Activated naive CD8-positive, alpha-beta T cell treated with anti-CD3 and anti-CD28 coated beads, Interleukin-2, amount 50 U/mL, for 24 hours (primary cell): ENCODE results near the gene DOLK.

Experiments used
- ATAC-seq: fragments of 150-1000 bp; cut with Tn5 transposase; one replicate; pipeline ENCODE4 v1.10.0; 2021
- DNase-seq: peaks from one replicate; pipeline ENCODE4 v3.0.0; 2021
- H3K27ac Mint-ChIP-seq: one replicate; pipeline ENCODE4 v1.8.0; 2021; ENCODE audit warnings: mild to moderate bottlenecking, mixed read lengths
- H3K27me3 Mint-ChIP-seq: one replicate; pipeline ENCODE4 v1.8.0; 2021; ENCODE audit warnings: mixed read lengths
- H3K36me3 Mint-ChIP-seq: one replicate; pipeline ENCODE4 v1.8.0; 2021; ENCODE audit warnings: low read depth, mixed read lengths
- H3K4me1 Mint-ChIP-seq: one replicate; pipeline ENCODE4 v1.8.0; 2021; ENCODE audit warnings: mixed read lengths
- H3K4me3 Mint-ChIP-seq: one replicate; pipeline ENCODE4 v1.8.0; 2021; ENCODE audit warnings: mild to moderate bottlenecking, moderate library complexity, mixed read lengths
- H3K9me3 Mint-ChIP-seq: one replicate; pipeline ENCODE4 v1.8.0; 2021; ENCODE audit warnings: mixed read lengths

DOLK gene

DNA sequence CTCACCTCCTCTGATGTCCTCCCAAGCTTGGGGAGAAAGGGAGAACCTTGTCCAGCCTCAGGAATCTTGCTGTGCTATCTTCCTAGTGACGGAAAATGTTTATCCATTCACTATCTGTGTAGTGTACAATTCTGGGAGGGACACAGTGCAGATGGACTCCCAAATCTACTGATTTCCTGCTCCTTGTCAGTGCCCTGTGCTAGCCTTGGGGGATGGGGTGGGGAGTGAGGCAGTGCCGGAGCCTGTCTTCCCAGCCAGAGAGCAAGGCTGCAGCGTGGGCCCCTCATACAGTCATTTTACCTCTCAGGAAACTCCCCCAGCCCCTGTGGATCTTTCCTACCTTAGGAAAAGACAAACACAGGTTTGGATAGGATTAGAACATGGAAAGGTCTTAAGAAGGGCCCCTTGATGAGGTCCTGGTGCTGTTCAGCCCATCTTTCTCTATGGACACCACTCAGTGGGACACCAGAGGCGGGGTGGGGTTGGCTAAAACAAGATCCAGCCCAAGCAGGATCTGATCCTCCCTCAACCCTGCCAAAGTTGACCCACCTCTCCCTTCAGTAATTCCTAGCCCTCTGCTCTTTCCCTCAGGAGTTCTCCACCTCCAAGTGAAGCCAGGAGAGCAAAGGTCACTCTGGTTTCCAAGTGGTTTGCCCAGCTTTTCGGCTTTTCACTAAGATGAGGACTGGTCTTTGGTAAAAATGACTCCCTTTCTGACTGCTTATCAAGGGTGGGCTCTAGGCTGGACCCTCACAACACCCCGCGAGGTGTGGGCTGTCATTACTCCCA lies 3.4 kb downstream of the DOLK start:
- peaks cover 8% of the 10 kb centered on the region for H3K36me3 Mint-ChIP-seq
- ATAC-seq (no peak), DNase-seq (no peak)
- no peak overlapping the region for H3K4me3 Mint-ChIP-seq
- no peaks in the 10 kb centered on the region for H3K27me3 Mint-ChIP-seq
- no peak overlapping the region for H3K27ac Mint-ChIP-seq
- peaks cover 25% of the 10 kb centered on the region for H3K4me1 Mint-ChIP-seq
- H3K9me3 Mint-ChIP-seq: no peaks in the 10 kb centered on the region

DNA sequence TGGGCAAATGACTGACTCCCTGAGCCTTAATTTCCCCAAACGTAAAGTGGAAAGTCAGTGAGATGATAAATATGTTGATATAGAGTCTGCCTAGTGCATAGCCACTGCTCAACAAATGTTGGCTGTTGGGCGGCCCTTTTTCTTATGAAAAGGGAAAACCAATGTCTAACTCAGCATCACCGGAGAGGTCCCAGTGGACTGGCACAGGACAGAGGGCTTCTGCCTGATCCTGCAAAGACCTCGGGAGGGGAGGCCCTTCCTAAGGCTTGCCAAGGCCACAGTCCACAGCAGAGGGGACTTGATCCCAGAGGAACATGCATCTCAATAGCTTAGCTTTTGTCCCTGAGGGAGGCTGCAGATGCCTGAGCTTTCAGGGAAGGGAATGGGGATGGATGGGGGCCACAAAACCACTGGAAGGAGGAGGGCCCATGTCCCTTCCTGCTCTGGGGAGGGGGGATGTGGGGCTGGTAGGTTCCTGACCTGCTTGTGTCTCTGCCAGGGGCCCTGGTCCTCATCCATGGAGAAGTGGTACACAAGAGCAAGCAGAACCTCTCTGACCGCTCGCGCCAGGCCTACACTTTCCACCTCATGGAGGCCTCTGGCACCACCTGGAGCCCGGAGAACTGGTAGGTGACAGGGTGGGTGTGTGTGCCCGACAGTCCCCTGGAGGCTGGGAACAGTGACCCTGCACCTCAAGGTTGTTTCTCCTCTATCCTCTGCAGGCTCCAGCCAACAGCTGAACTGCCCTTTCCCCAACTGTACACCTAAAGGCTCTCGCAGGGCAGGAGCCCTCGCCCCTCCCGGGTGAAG lies 6.3 kb downstream of the DOLK start:
- no peak for DNase-seq
- H3K4me3 Mint-ChIP-seq: no peak overlapping the region
- no peak overlapping the region for H3K27ac Mint-ChIP-seq
- no peak for ATAC-seq
- no peaks in the 10 kb centered on the region for H3K27me3 Mint-ChIP-seq
- no peaks in the 10 kb centered on the region for H3K9me3 Mint-ChIP-seq
- peaks cover 7% of the 10 kb centered on the region for H3K4me1 Mint-ChIP-seq
- peaks cover 4% of the 10 kb centered on the region for H3K36me3 Mint-ChIP-seq

DNA sequence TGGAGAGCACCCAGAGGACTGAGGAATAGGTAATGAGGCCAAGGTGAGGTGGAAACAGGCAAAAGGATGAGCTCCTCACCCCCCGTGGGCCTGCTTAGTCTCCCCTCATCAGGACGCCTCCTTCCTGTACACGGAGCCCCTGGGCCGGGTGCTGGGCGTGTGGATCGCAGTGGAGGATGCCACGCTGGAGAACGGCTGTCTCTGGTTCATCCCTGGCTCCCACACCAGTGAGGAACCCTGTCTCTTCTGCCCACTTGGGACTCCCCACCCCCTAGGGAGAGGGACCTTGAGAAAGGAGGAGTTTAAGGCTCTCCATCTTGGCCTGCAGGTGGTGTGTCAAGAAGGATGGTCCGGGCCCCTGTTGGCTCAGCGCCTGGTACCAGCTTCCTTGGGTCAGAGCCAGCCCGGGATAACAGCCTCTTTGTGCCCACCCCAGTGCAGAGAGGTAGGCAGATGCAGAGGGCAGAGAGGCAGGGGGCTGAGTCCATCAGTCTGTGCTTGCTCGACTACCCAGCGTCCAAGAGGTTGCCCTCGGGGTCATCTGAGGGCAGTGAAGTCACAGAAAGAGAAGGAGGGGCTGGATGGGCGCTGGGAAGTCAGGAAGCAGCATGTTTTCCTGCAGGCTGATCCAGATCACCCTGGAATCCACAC lies 7.0 kb downstream of the DOLK start:
- Mint-ChIP-seq H3K4me3 (no peak overlapping the region), H3K27me3 (no peaks in the 10 kb centered on the region), H3K27ac (no peak overlapping the region), H3K4me1 (no peaks in the 10 kb centered on the region), H3K9me3 (no peaks in the 10 kb centered on the region), H3K36me3 (peaks cover under 1% of the 10 kb centered on the region)
- DNase-seq (no peak), ATAC-seq (no peak)

DNA sequence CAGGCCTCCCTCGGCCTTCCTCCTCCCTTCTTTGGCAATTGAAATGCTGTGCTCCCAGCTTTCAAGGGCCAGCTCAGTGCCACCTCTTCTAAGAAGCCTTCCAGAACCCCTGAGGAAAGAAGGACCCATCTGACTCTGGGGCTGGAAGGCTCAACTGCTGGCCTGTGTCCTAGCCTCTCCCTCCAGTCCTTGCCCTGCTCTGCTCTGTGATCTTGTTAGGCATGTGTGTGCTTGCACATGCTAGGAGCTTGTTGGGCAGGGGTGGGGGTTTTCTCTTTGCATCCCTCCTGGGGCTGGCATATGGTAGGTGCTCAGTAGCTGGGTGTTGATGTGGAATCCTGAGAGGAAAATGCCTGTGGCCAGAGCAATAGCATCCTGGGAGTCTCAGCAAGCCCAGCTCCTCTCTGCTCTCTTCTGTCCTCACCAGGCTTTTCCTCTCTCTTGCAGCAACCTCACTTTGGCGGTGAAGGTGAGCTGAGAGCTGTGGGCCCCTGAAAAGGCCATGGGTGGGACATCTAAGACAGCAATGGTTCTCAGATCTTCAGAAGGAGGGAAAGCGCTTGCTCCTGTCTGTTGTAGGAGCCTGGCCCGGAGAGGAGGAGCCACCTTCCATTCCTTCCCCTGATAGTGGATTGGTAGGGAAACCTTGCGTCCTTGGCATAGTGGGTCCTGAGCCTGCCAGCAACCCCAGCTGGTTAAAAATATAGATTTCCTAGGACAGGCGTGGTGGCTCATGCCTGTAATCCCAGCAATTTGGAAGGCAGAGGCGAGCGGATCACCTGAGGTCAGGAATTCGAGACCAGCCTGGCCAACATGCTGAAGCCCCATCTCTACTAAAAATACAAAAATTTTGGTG lies 9.9 kb downstream of the DOLK start:
- no peaks in the 10 kb centered on the region for H3K36me3 Mint-ChIP-seq
- H3K9me3 Mint-ChIP-seq: no peaks in the 10 kb centered on the region
- no peak overlapping the region for H3K4me3 Mint-ChIP-seq
- H3K27me3 Mint-ChIP-seq: no peaks in the 10 kb centered on the region
- ATAC-seq (no peak), DNase-seq (no peak)
- no peaks in the 10 kb centered on the region for H3K4me1 Mint-ChIP-seq
- H3K27ac Mint-ChIP-seq: no peak overlapping the region

DNA sequence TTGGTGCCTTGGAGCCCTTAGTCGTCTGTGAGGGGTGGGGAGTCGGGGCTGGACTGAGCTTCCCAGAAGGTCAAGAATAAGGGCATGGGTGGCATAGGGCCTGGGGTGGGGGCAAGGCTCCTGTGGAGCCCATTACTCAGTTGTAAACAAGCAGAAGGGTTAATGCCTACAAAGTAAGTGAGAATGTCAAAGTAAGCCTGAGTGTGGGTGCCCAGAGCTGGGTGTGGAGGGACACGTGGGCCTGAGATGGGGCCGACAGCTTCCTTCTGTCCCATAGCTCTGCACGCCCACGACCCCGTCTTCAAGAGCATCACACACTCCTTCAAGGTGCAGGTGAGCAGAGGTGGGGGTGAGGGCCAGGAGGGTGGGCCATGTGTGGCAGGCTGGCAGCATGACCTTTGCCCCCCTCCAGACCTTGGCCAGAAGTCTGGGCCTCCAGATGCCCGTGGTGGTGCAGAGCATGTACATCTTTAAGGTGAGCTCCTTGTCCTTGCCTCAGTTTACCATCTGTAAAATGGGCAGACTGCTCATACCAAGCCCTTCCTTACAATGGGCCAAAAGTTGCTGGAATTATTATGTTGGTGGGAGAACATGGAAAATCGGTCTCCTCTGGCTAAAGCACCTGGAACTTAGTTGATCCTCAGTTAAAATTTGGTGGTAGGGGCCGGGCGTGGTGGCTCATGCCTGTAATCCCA lies 11.1 kb downstream of the DOLK start:
- H3K4me3 Mint-ChIP-seq: no peak overlapping the region
- H3K27me3 Mint-ChIP-seq: no peaks in the 10 kb centered on the region
- H3K36me3 Mint-ChIP-seq: no peaks in the 10 kb centered on the region
- no peaks in the 10 kb centered on the region for H3K9me3 Mint-ChIP-seq
- no peaks in the 10 kb centered on the region for H3K4me1 Mint-ChIP-seq
- DNase-seq: no peak
- no peak for ATAC-seq
- H3K27ac Mint-ChIP-seq: no peak overlapping the region

DNA sequence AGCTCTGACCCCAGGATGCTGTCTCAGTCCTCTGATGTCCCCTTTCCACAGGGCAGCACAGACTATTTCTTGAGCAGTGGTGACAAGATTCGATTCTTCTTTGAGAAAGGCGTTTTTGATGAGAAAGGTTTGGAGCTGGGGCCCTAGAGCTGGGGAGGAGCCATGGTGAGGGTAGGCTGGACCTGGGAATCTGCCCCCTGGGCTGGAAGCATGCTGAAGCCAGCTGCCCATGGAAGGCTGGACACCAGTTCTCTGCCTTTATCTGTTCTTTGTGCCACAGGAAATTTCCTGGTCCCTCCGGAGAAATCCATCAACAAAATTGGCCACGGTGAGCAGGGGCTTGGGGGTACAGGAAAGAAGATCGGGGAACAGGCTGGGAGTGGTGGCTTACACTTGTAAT lies 13.7 kb downstream of the DOLK start:
- no peaks in the 10 kb centered on the region for H3K4me1 Mint-ChIP-seq
- no peak overlapping the region for H3K4me3 Mint-ChIP-seq
- no peaks in the 10 kb centered on the region for H3K36me3 Mint-ChIP-seq
- DNase-seq: no peak
- no peaks in the 10 kb centered on the region for H3K9me3 Mint-ChIP-seq
- ATAC-seq: no peak
- H3K27ac Mint-ChIP-seq: no peak overlapping the region
- H3K27me3 Mint-ChIP-seq: no peaks in the 10 kb centered on the region

DNA sequence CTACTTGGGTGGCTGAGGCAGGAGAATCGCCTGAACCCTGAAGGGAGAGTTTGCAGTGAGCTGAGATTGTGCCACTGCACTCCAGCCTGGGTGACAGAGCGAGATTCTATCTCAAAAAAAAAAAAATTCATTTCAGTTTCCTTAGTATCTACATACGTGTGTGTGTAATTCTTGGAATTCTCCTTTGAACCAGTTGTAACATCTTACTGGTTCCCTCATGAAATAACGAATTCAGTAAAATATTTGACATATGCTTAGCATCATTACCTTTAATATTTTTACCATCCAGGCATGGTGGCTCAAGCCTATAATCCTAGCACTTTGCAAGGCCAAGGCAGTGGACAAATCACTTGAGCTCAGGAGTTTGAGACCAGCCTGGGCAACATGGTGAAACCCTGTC lies 17.8 kb downstream of the DOLK start:
- ATAC-seq: no peak
- H3K4me3 Mint-ChIP-seq: no peak overlapping the region
- peaks cover 5% of the 10 kb centered on the region for H3K4me1 Mint-ChIP-seq
- no peak for DNase-seq
- H3K36me3 Mint-ChIP-seq: no peaks in the 10 kb centered on the region
- H3K27me3 Mint-ChIP-seq: no peaks in the 10 kb centered on the region
- no peaks in the 10 kb centered on the region for H3K9me3 Mint-ChIP-seq
- H3K27ac Mint-ChIP-seq: no peak overlapping the region

DNA sequence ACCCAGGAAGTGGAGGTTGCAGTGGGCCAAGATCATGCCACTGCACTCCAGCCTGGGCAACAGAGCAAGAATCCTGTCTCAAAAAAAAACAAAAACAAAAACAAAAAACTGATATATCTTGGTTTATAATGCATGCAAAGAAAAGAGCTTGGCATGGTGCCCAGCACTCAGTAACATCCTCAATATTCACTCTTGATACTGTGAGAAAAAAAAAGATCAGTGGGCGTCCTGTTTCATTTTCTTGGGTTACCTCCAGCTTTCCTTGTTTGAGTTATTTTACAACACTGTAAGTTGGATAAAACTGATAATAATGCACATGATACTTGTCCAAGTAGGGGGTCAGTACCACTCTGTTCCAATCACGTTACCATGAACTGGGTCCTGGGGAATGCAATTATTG lies 18.8 kb downstream of the DOLK start:
- ATAC-seq (no peak), DNase-seq (no peak)
- H3K27me3 Mint-ChIP-seq: no peaks in the 10 kb centered on the region
- H3K4me1 Mint-ChIP-seq: peaks cover 5% of the 10 kb centered on the region
- no peaks in the 10 kb centered on the region for H3K9me3 Mint-ChIP-seq
- no peak overlapping the region for H3K27ac Mint-ChIP-seq
- H3K4me3 Mint-ChIP-seq: no peak overlapping the region
- no peaks in the 10 kb centered on the region for H3K36me3 Mint-ChIP-seq

DNA sequence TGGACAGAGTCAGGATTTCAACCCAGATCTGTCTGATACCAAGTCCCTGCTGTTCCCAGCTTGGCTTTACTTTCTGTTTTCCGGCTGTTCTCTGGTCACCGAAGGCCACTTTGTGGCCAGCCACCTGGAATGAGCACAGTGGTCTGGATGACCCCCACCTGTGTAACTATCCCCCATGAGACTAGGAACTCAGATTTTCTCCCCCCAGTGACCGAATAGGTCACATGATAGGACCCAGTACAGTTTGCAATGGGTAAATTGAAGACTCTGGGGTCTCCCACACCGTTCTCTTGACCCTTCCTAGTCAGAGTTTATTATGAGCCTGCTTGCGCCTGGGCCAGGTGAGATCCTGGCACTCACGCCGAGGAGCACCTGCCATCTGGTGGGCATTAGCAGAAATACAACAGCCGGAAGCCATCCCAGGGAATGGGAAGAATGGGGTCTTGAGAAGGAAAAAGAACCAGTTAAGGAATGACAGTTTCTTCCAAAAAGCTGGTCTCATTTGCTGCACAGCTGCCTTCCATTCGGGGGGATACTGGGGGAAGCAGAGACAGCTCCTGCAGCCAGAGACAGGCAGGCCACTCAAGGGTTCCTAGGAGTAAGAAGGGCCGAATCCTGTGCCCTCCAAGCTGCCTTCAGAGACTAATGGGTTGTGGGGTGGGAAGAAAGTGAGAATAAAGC lies 19.5 kb downstream of the DOLK start:
- H3K27ac Mint-ChIP-seq: no peak overlapping the region
- H3K4me3 Mint-ChIP-seq: no peak overlapping the region
- H3K4me1 Mint-ChIP-seq: peaks cover 12% of the 10 kb centered on the region
- peak; percentile 65 for ATAC-seq
- H3K27me3 Mint-ChIP-seq: no peaks in the 10 kb centered on the region
- no peaks in the 10 kb centered on the region for H3K36me3 Mint-ChIP-seq
- DNase-seq: peak; percentile 52
- H3K9me3 Mint-ChIP-seq: no peaks in the 10 kb centered on the region

DNA sequence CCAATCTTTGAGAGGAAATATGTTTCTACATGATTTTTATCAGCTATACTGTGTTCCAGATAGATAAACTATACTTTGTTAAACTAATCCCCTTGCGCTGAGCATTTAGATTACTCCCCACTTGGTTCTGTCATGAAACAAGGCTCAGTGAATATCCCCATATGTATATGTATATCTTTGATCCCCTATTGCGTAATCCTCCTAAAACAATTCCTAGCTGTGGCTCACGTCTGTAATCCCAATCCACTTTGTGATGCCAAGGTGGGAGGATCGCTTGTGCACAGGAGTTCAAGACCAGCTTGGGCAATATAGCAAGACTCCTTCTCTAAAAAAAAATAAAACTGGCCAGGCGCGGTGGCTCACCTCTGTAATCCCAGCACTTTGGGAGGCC lies 23.9 kb downstream of the DOLK start:
- Mint-ChIP-seq H3K27ac (no peak overlapping the region), H3K36me3 (no peaks in the 10 kb centered on the region), H3K9me3 (no peaks in the 10 kb centered on the region), H3K4me3 (no peak overlapping the region), H3K27me3 (no peaks in the 10 kb centered on the region), H3K4me1 (peaks cover 18% of the 10 kb centered on the region)
- ATAC-seq (no peak), DNase-seq (no peak)

DNA sequence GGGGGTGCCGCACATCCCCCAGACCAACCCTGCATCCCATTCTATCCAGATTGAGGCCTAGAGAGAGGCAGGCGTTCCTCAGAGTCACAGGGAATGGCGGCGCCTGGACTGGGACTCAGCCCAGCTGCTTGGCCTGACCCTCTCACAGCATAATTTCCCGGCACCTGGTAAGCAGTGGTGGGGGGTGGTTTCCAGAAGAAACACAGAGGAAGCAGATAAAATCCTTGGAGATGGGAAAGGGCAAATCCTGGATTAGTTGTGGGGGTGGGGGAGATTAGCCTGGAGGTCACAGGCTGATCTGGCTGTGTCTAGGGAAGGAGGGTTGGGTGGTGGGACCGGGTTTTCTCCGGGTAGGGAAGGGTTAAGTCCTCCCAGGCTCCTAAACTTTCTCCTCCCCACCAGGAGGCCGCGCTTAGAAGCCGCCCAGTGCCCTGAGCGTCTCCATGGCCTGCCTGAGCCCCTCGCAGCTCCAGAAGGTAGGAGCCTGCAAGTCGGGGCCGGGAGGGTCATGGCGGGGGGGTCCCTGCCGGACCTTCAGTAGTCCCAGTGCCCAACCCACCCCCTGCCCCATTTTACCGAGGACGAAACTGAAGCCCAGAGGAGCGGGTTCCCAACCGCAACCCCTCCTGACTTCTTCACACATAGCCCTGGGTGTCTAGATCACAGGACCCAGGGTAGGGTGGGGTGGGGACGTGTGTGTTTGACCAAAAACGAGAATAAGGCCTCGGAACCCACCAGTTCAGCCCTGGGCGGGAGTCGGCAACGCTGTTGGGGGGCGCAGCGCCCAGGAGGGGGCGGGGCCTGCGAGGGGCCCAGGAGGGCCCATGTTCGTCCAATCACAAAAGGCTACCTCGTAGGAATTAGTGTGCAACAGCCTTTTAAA lies 25.3 kb downstream of the DOLK start:
- Mint-ChIP-seq H3K27ac (no peak overlapping the region), H3K27me3 (no peaks in the 10 kb centered on the region), H3K9me3 (no peaks in the 10 kb centered on the region), H3K4me1 (peaks cover 13% of the 10 kb centered on the region), H3K36me3 (peaks cover 4% of the 10 kb centered on the region), H3K4me3 (peak overlapping the region; percentile 34)
- peak; percentile 35 for DNase-seq
- ATAC-seq: peak; percentile 80

DNA sequence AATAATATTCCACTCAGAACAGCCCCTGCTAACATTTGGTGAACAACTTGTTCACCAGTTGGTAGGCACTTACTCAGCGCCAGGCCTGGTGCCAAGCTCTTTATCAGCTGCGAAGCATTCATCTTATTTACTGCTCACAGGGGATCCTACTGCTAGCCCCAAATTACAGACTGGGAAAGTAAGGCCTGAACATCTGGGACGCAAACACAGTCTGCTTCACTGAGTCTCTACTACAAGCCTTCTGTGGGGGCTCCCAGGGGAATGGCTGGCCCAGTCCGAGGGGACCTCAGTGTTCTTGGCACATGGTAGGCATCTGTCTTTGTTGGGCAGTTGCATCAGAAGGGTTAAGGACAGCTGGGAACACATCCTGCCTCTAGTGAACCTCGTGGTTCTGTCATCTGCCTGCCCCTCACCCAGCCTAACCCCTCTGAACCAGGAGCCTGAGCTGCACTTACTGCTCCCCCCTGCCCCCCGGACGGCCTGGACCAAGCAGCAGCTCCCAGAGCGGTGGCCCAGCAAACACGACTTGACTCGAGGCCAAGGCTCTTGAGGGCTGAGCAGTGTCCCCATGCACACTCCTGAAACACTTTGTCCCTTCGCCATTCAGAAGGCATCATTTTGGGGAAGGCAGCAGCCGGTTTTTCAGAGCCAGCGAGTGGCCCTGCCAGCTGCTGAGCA lies 26.9 kb downstream of the DOLK start, which contains the start of gene PHYHD1:
PHYHD1 (plus strand) TSS at position 602 of the 678 bp plus-strand sequence. CDS start 1,342 bp downstream, outside the sequence.
- Mint-ChIP-seq H3K9me3 (no peaks in the 10 kb centered on the region), H3K4me3 (no peak within 1 kb of the TSS), H3K4me1 (peaks cover 13% of the 10 kb centered on the region), H3K36me3 (peaks cover 4% of the 10 kb centered on the region), H3K27ac (peak within 1 kb of the TSS; percentile 22), H3K27me3 (no peaks in the 10 kb centered on the region)
- no peak for ATAC-seq
- no peak for DNase-seq
